ENCODE results near the gene ADGRG3. TPM values are rescaled to one million over a fixed set of nuclear protein-coding genes. Genes with fewer than 3 reads are reported as not detected.

ADGRG3 gene
- polyA plus RNA-seq, 1 donor (not counting 4 experiments of a cell fraction or from before 2014, with no cell fraction given), result not detected

DNA sequence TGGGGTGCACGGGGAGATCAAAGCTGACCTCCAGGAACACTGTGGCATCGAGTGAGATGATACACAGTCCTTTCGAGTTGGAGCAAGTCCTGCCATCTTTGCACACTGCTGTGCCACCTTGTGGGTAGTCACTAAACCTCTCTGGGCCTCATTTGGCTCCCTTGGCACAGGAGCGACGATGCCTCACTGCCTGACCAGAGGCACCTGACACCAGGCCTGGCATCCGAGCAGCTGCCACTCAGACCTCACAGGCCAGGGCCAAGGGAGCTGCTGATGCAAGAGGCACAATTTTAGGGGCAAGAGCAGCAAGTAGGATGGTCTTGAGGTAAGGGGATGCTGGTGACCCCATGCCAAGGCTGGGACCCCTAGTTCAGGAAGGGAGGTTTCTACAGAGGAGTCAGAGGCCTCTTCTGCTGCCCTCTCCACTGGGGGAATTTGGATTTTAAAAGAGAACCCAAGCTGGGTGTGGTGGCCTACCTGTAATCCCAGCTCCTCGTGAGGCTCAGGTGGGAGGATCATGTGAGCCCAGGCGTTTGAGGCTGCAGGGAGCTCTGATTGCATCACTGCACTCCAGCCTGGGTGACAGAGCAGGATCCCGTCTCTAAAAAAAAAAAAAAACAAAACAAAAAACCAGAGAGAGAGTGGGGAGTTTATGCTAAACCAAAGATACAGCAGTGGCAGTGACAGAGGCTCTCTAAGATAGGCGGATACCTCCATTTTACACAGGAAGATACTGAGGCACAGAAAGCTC, 46.4 kb upstream of the ADGRG3 start:
- H3K9me3 ChIP-seq (ENCODE audit: control insufficient read depth, low read depth, low read length), result no peaks in the 10 kb centered on the region
- peaks cover 2 to 3% of the 10 kb centered on the region in 2 experiments for H3K36me3 ChIP-seq (ENCODE audit: control insufficient read depth in 2 of 2, extremely low read depth in 1 of 2, insufficient read depth in 2 of 2, low read length in 2 of 2)
- peak overlapping the region; percentile 91 for H3K27ac ChIP-seq (ENCODE audit: control insufficient read depth, insufficient read depth, low read length)
- H3K9ac ChIP-seq (ENCODE audit: control insufficient read depth, extremely low read depth, insufficient read depth, low read length), result peak overlapping the region; percentile 87
- peak overlapping the region; percentile 94 for H3K4me2 ChIP-seq (ENCODE audit: control insufficient read depth, extremely low read depth, insufficient read depth, low read depth, low read length)
- peak overlapping the region; percentile 69 to 83 (median 80) for H3K4me3 ChIP-seq (ENCODE audit: control insufficient read depth in 2 of 3, extremely low read depth in 1 of 3, insufficient read depth in 2 of 3, low read depth in 1 of 3, low read length in 3 of 3)
- H4K20me1 ChIP-seq (ENCODE audit: control insufficient read depth, extremely low read depth, insufficient read depth, low read length), result no peaks in the 10 kb centered on the region
- peaks cover 61% of the 10 kb centered on the region for H3K4me1 ChIP-seq (ENCODE audit: control insufficient read depth, extremely low read depth, insufficient read depth, low read length)
- DNase-seq (ENCODE audit: low read depth, low spot score), result no peak
- no peak overlapping the region for H2AFZ ChIP-seq (ENCODE audit: control insufficient read depth, low read length)
- TF ChIP-seq, protein P1, sequence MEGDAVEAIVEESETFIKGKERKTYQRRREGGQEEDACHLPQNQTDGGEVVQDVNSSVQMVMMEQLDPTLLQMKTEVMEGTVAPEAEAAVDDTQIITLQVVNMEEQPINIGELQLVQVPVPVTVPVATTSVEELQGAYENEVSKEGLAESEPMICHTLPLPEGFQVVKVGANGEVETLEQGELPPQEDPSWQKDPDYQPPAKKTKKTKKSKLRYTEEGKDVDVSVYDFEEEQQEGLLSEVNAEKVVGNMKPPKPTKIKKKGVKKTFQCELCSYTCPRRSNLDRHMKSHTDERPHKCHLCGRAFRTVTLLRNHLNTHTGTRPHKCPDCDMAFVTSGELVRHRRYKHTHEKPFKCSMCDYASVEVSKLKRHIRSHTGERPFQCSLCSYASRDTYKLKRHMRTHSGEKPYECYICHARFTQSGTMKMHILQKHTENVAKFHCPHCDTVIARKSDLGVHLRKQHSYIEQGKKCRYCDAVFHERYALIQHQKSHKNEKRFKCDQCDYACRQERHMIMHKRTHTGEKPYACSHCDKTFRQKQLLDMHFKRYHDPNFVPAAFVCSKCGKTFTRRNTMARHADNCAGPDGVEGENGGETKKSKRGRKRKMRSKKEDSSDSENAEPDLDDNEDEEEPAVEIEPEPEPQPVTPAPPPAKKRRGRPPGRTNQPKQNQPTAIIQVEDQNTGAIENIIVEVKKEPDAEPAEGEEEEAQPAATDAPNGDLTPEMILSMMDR (optimal IDR thresholded peaks at IDR 0.05 in 1 of 3, IDR thresholded peaks at IDR 0.05 in 1 of 3, conservative IDR thresholded peaks at IDR 0.05 in 1 of 3; ENCODE audit: extremely low read depth in 1 of 3, insufficient read depth in 2 of 3, low read length in 3 of 3), result peak in 1 of 3 experiments; percentile 18
- no peak for TF ChIP-seq EZH2 (IDR thresholded peaks at IDR 0.05; ENCODE audit: low read length)
- H3K9me1 ChIP-seq (ENCODE audit: control insufficient read depth, extremely low read depth, insufficient read depth, low read length), result no peaks in the 10 kb centered on the region
- dilution Hi-C loops (cut with MboI; ENCODE audit: extremely low pct_ligation_motif_present, low sequenced_read_pairs), result no loop called here
- peaks cover 40% of the 10 kb centered on the region for H3K79me2 ChIP-seq (ENCODE audit: control insufficient read depth, insufficient read depth, low read length)
- no peaks in the 10 kb centered on the region for H3K27me3 ChIP-seq (ENCODE audit: control insufficient read depth, extremely low read depth, insufficient read depth, low read length)
- FAIRE-seq, result no peak

DNA sequence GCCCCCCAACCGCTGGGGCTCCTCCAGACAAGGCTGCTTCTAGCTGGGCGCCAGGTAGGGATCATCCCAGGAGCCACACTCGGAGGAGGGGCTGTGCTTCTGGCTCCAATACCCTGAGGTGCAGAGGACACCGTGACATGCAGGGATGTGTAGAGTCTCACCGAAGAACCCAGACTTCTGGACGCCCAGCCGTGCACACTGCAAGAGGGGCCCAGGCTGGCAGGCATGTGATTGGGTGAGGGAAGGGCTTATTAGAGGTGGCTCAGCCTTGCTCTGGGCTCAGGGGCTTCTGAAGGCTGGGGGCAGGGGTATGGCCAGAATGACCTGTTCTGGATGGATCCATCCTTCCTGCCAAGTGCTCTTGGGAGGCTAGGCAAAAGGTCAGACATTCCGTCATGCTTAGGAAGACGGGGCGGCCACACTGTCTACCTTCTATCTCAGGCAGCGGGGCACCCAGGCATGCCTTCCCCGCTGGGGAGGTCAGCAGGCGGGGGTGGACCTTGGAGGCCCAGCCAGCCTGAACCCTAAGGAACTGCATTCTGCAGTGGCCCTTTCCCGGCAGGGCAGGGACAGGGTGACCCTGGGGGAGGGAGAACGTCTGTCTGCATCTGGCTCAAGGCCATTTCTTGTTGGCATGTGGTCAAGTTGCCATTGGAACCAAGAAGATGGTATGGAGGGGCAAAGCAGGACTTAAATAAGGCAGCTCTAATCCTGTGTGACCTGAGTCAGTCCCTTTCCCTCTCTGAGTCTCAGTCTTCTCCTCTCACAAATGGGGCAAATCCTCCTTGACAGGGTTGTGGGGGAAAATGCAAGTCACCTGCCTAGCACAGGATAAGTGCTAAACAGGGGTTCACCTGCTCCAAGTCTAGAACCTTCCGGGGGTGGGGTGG, 45.5 kb upstream of the ADGRG3 start:
- DNase-seq (ENCODE audit: low read depth, low spot score), result no peak
- H2AFZ ChIP-seq (ENCODE audit: control insufficient read depth, low read length), result no peak overlapping the region
- peaks cover 2 to 7% of the 10 kb centered on the region in 2 experiments for H3K36me3 ChIP-seq (ENCODE audit: control insufficient read depth in 2 of 2, extremely low read depth in 1 of 2, insufficient read depth in 2 of 2, low read length in 2 of 2)
- FAIRE-seq, result no peak
- dilution Hi-C loops (cut with MboI; ENCODE audit: extremely low pct_ligation_motif_present, low sequenced_read_pairs), result no loop called here
- H3K9me1 ChIP-seq (ENCODE audit: control insufficient read depth, extremely low read depth, insufficient read depth, low read length), result no peaks in the 10 kb centered on the region
- H3K27ac ChIP-seq (ENCODE audit: control insufficient read depth, insufficient read depth, low read length), result peak overlapping the region; percentile 91
- H3K79me2 ChIP-seq (ENCODE audit: control insufficient read depth, insufficient read depth, low read length), result peaks cover 40% of the 10 kb centered on the region
- no peaks in the 10 kb centered on the region for H3K27me3 ChIP-seq (ENCODE audit: control insufficient read depth, extremely low read depth, insufficient read depth, low read length)
- peak overlapping the region in 2 of 3 experiments; percentile 20 to 31 for H3K4me3 ChIP-seq (ENCODE audit: control insufficient read depth in 2 of 3, extremely low read depth in 1 of 3, insufficient read depth in 2 of 3, low read depth in 1 of 3, low read length in 3 of 3)
- H3K9me3 ChIP-seq (ENCODE audit: control insufficient read depth, low read depth, low read length), result no peaks in the 10 kb centered on the region
- TF ChIP-seq EZH2 (IDR thresholded peaks at IDR 0.05; ENCODE audit: low read length), result no peak
- TF ChIP-seq, protein P1 (optimal IDR thresholded peaks at IDR 0.05 in 1 of 3, IDR thresholded peaks at IDR 0.05 in 1 of 3, conservative IDR thresholded peaks at IDR 0.05 in 1 of 3; ENCODE audit: extremely low read depth in 1 of 3, insufficient read depth in 2 of 3, low read length in 3 of 3), result no peak
- peaks cover 69% of the 10 kb centered on the region for H3K4me1 ChIP-seq (ENCODE audit: control insufficient read depth, extremely low read depth, insufficient read depth, low read length)
- peak overlapping the region; percentile 87 for H3K9ac ChIP-seq (ENCODE audit: control insufficient read depth, extremely low read depth, insufficient read depth, low read length)
- H4K20me1 ChIP-seq (ENCODE audit: control insufficient read depth, extremely low read depth, insufficient read depth, low read length), result peaks cover 3% of the 10 kb centered on the region
- peak overlapping the region; percentile 94 for H3K4me2 ChIP-seq (ENCODE audit: control insufficient read depth, extremely low read depth, insufficient read depth, low read depth, low read length)
